ENCODE results near the gene DTD2.

The DTD2 gene

DNA sequence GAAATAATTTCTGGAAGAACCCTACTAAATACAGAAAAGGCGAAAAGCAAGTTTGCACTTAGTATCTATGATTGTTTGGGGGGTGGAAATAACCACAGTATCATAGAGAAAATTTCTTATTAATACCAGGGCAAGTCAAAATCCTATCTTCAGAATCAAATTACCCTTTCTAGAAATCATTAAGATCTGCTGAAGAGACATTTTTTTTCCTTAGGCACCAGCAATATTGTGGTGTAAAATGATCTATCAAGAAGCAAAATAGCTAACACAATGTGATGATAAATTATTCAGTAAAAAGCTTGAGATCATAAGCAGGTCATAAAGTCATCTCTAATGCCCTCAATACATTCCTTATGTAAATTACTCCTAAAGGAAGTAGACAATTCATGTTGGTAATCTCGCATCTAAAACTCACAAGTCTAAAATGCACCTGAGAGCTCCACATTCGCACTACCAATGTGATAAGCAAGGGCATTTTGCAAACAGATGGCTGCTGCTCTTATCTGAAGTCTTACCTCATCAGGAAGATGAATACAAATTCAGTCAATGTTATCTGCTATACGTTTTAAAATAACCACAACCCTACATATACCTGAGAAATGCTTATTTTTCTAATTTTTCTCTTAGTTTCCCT lies 51.6 kb downstream of the DTD2 start:
- DNase-seq (ENCODE audit: low read depth), result no peak
- H3K4me3 ChIP-seq (ENCODE audit: low read length), result no peak overlapping the region
- TF ChIP-seq, protein P1, sequence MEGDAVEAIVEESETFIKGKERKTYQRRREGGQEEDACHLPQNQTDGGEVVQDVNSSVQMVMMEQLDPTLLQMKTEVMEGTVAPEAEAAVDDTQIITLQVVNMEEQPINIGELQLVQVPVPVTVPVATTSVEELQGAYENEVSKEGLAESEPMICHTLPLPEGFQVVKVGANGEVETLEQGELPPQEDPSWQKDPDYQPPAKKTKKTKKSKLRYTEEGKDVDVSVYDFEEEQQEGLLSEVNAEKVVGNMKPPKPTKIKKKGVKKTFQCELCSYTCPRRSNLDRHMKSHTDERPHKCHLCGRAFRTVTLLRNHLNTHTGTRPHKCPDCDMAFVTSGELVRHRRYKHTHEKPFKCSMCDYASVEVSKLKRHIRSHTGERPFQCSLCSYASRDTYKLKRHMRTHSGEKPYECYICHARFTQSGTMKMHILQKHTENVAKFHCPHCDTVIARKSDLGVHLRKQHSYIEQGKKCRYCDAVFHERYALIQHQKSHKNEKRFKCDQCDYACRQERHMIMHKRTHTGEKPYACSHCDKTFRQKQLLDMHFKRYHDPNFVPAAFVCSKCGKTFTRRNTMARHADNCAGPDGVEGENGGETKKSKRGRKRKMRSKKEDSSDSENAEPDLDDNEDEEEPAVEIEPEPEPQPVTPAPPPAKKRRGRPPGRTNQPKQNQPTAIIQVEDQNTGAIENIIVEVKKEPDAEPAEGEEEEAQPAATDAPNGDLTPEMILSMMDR (conservative IDR thresholded peaks at IDR 0.05; ENCODE audit: low read length), result no peak

GRCh38 chr14:31405106-31405505 lies 52.2 kb downstream of the DTD2 start:
- DNase-seq (ENCODE audit: low read depth), result no peak
- no peak overlapping the region for H3K4me3 ChIP-seq (ENCODE audit: low read length)
- TF ChIP-seq, protein P1 (conservative IDR thresholded peaks at IDR 0.05; ENCODE audit: low read length), result no peak

DNA sequence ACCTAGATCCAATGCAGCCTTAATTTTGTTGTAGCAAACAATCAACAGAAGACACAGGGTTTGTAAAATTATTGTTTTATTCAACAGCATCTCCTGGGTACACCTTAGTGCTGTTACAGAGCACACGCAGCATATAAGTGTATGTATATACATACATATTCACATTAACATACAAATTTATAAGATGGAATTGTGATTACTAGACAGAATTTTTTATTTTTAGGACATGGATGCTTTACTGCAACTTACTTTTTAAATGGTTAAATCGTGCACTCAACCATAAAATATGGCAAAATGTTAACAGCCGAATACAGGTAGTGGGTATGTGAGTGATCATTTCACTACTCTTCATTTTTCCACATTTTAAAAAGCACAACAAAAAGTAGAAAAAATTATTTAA lies 53.6 kb downstream of the DTD2 start:
- H3K4me3 ChIP-seq (ENCODE audit: low read length), result no peak overlapping the region
- no peak for DNase-seq (ENCODE audit: low read depth)
- TF ChIP-seq, protein P1 (conservative IDR thresholded peaks at IDR 0.05; ENCODE audit: low read length), result no peak

- DNase-seq (ENCODE audit: low read depth), result no peak
- no peak overlapping the region for H3K4me3 ChIP-seq (ENCODE audit: low read length)
- TF ChIP-seq, protein P1 (conservative IDR thresholded peaks at IDR 0.05; ENCODE audit: low read length), result no peak
These were observed 54.4 kb downstream of the DTD2 start for GRCh38 chr14:31402764-31403439.

DNA sequence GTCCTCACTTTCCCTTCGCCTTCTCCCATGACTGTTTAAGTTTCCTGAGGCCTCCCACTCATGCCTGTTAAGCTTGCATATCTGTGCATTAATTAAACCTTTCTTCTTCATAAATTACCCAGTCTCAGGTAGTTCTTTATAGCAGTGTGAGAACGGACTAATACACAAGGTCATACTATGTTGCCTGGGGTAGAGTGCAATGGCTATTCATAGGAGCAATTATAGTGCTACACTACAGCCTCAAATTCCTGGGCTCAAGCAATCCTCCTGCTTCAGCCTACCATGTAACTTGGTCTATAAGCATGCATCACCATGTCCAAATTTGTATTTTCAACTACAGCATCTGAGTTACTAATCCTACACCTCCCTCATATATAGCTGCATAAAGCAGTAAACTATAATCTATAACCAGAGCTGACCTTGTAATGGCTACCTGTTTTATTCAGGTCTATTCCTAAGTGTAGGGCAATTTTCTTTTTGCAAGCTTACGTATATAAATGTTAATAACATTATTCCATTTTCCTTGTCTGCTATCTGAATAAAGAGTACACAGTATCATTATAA lies 55.9 kb downstream of the DTD2 start:
- TF ChIP-seq, protein P1 (conservative IDR thresholded peaks at IDR 0.05; ENCODE audit: low read length), result no peak
- DNase-seq (ENCODE audit: low read depth), result no peak
- no peak overlapping the region for H3K4me3 ChIP-seq (ENCODE audit: low read length)

- H3K4me3 ChIP-seq (ENCODE audit: low read length), result no peak overlapping the region
- DNase-seq (ENCODE audit: low read depth), result no peak
- TF ChIP-seq, protein P1 (conservative IDR thresholded peaks at IDR 0.05; ENCODE audit: low read length), result no peak
These were observed 57.2 kb downstream of the DTD2 start for GRCh38 chr14:31400031-31400638.
